Brain pericyte (primary cell): ENCODE data around the gene EIF3L.
A peak's percentile ranks its signal among the peaks of the same experiment; 100 is the strongest.

Experiments
- DNase-seq: peaks from one replicate; pipeline ENCODE4 v3.0.0-alpha.2; 2012; ENCODE audit warnings: low read depth, low spot score

EIF3L gene

DNA sequence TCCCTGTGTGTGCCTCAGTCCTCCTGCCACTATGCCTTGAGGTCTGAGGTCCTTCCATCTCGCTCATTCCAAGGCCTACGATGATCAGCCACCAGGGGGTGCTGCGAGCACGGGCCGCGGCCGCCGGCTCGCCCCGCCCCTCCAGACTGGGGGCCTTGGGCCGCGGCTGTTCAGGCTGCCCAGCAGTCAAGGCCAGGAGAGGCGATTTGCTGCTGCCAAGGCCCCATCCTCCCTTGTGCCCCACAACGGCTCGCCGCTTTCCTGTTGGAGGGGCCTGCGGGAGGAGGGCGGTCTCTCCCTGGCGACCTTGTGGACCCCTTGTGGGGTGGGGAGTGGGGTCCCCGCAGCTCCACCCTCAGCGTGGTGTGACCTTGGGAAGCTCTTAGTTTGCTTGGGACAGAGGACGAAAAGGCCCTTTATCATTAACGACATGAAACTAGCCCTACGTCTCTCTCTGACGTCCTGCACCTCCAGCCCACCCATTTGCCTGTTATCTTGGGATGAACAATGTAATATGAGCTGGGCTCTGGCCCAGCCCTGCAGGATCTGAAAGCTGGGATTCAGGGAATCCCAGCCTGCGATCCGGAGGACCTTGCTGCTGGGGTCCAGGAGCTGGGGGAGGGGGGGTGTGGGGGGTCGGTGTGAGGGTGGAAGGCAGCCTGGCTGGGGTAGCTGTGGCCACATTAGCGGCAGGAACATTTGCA, 31.4 kb upstream of the EIF3L start:
- DNase-seq, result peak; percentile 67

DNA sequence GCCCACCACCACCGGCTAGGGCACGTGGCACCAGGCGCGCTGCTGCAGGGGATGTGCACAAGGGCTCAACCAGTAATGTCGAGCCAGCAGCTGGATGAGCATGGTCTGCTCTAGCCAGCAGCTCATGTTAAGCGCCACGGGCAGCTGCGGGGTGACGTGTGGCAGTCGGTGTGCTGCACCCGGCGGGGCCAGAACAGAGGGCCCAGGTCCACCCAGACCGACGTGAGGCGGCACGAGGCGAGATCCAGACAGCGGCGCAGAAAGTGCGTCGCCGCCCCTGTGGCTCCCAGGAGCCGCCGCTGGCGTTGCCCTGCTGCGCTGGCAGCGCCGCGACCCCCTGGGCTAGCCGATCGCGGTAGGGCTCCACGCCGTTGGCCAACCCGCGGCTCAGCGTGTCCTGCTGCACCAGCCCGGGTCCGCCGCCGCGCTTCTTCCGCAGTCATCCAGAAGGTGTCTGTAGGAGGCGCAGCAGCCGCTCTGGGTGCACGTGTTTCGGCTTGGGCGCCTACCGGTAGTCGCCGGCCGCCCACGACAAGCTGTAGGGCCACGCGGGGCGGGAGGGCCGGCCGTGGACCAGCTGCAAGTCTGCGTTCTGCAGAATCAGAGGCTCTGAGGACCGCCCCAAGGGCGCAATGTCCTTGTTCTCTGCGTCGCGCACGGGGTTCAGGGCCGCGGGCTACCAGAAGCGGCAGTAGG, 30.7 kb upstream of the EIF3L start:
- no peak for DNase-seq

DNA sequence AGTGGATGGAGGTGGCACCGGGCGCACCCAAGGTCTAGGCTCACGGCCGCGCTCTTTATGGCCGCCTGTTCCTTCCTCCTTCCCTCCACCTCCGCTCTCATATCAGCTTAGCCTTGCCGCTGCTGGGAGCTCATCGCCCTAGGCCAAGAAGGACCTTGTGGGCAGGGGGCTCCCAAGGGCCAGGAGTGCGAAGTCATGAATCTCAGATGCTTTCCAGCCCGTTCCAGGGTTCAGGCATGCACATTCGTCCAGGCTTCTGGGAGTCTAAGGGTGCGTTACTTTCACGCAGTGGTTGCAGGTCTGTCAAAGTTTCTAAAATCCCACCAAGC, 30.1 kb upstream of the EIF3L start:
- no peak for DNase-seq

DNA sequence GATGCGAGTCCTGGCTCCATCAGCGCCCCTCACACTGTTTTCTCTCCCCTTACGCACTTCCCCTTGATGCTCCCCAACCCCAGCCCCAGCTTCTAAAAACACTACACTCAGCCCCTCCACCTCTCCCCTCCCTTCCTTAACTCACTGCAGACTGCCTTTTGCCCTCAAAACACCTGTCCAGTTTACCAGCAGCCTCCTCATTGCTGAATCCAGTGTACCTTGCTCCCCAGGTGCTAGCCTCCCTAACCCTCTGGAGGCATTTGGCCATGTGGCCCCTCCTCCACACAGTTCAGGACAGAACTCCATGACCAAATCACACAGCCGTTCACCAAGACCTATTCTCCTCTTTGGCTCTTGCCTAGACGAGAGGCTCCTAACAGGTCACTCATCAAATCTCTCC, 28.9 kb upstream of the EIF3L start:
- DNase-seq, result no peak

DNA sequence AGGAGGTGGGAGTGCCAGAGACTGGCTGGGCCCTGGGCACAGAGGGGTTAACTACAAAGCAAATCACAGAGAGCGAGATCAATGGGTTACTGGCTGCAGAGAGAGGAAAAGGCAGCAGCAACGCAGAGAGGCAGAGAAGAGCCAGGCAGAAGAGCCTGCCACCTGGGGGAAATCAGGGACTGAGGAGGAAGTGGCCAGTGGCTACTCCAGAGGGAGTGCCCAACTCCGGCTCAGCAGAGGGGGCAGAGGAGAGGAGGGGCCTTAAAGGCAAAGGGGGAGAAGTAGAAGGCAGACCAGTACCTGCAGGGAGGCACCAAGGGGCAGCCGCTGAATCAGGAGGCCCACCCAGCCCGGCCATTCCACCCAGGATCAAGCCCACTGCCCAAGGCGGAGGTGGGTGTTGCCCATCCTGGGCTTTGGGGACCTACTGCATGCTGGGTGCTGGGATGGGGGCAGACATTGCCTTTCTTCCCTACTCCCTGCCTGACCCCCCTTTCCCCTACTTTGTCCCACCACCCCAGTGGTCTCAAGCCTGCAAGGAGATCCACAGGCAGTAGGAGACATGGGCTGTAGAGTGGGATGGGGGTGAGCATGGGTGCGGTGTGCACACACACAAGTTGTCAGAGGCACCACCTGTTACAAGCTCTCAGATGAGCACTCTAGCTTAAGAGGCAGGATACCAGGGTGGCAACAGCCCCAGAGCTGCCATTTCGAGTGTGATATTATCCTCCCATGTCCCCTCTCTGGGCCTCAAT, 27.0 kb upstream of the EIF3L start:
- no peak for DNase-seq

DNA sequence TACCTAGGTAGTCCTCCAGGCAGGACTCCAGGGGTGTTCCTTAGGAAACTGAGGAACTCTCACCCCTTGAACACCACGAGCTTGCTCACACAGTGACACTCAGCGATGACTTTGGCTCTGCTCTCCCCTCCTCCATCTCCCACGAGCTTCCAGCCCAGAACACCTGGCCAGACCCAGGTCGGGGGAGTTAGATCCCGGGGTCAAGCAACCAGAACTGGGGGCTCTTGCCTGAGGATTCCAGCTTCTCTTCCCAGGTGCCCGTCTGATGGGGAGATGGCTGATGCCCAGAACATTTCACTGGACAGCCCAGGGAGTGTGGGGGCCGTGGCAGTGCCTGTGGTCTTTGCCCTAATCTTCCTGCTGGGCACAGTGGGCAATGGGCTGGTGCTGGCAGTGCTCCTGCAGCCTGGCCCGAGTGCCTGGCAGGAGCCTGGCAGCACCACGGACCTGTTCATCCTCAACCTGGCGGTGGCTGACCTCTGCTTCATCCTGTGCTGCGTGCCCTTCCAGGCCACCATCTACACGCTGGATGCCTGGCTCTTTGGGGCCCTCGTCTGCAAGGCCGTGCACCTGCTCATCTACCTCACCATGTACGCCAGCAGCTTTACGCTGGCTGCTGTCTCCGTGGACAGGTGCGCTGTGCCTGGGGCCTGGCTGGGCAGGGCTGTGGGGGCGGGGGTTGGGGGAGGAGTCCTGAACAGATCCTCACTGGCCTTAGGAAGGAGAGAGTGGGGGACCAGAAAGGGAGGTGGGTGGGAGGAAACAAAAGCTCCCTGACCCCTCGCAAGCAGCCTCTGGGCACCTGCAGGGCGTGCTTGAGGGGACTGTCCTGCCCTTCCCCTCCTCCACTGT, 25.9 kb upstream of the EIF3L start, which contains the start of gene GALR3:
Gene GALR3, plus strand, starts transcription at position 249 of the 852 bp plus-strand sequence. Its CDS starts 25 bp downstream, at position 274.
- DNase-seq, result no peak

DNA sequence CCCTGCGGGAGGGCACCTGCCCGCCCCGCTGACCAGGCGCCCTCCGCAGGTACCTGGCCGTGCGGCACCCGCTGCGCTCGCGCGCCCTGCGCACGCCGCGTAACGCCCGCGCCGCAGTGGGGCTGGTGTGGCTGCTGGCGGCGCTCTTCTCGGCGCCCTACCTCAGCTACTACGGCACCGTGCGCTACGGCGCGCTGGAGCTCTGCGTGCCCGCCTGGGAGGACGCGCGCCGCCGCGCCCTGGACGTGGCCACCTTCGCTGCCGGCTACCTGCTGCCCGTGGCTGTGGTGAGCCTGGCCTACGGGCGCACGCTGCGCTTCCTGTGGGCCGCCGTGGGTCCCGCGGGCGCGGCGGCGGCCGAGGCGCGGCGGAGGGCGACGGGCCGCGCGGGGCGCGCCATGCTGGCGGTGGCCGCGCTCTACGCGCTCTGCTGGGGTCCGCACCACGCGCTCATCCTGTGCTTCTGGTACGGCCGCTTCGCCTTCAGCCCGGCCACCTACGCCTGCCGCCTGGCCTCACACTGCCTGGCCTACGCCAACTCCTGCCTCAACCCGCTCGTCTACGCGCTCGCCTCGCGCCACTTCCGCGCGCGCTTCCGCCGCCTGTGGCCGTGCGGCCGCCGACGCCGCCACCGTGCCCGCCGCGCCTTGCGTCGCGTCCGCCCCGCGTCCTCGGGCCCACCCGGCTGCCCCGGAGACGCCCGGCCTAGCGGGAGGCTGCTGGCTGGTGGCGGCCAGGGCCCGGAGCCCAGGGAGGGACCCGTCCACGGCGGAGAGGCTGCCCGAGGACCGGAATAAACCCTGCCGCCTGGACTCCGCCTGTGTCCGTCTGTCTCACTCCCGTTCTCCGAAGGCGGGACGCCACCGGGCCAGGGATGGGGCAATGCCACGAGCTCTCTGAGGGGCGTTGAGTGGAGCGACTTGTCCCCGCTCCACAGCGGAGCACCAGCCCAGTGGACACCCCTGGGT, 24.3 kb upstream of the EIF3L start:
- DNase-seq, result no peak

DNA sequence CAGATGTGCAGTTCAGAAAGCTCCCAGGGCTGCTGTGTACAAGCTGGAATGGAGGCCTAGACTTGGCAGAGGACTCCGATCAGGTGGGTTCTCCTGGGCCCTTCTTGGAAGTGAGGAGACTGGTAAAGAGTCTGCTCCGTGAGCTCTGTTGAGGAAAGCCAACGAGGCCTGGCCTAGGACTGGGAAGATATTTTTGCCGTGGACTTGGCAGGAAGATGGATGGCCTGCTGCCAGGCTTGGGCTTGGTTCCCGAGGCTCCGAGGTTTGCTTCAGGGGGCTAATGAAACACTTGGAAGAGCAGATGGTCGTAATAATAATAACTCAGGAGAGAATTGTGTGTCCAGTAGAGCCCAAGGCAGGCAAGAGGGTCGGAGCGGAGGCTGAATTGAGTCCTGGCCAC, 22.2 kb upstream of the EIF3L start:
- no peak for DNase-seq

DNA sequence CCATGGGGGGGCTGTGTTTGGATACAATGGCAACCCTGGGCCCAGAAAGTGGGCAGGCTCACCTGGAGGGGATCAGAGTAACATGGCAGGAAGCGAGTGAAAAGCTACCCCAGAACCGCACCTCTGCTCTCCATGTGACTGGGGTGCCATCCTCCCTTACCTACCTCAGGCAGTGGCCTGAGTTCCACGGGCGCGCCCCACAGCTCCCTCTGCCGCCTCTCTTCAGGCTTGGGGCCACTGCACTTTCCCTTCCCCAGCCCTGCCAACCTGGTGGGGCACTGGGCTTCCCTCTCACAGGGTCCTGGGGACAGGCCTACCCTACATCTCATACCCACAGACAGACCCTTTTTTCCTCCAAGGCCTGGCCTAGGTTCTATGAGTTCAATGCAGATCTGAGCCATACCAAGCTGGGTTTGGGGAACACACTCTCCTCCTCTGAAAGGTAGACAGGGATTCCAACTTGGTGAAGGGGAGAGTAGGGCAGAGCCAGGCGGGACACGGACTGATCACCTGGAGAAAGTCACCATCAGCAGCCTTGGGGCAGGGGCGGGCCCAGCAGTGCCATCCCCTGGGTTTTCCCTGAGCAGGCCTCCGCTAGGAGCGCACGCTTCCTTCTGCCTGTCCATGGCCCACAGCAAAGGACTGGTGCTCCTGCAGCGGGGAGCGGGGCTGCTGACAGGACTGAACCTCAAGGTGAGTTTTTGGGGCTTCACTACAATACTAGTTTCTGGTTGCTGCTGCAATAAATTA, 19.0 kb upstream of the EIF3L start:
- no peak for DNase-seq

DNA sequence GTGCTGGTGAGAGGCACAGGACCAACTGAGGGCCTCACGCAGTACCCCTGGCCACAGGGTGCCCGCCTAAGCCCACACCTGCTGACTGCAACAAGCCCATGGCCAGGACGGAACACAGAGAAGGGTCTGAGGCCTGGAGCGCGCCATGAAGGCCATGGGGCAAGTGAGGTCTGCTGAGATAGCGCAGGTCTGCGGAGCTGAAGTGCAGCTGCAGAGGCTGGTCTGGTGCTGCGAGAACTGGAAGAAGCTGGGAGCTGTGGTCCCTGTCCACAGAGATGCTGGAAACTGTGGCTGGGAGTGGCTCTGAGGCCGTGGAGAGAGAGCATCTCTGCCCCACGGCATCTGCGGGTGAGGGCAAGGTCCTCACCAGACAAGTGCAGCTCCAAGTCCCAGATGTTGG, 17.7 kb upstream of the EIF3L start:
- no peak for DNase-seq

DNA sequence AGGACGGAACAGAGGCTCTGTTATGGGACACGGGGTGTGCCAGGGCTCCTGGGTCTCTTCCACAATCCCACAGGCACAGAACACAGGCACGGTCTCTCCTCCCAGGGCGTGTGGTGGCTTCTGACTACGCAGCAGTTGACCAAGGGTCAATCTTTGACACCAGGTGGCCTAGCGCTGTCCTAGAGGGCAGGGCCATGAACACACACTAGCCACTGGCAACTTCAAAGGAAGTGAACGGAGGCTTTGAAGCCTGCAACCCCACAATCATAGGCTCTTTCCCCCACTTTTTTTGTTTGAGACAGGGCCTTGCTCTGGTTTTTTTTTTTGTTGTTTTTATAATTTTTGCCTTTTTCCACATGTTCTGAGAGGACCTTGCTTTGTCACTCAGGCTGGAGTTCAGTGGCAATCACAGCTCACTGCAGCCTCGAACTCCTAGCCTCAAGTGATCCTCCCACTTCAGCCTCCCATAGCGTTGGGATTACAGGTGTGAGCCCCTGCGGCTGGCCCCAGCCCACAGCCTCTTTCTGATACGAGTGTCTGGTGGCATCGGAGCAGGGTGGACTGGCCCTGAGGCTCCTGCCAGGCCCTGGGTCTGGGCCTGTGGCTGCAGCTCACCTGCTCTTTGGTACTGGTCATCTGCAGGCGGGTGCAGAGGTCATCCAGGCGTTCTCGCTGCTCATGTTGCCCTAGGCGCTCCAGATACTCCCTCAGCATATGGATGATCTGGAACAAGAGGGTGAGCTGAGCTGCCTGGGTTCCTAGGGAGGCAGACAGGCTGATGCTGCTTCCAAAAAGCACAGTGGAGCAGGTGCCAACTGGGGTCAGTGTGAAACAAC, 17.0 kb upstream of the EIF3L start:
- no peak for DNase-seq

DNA sequence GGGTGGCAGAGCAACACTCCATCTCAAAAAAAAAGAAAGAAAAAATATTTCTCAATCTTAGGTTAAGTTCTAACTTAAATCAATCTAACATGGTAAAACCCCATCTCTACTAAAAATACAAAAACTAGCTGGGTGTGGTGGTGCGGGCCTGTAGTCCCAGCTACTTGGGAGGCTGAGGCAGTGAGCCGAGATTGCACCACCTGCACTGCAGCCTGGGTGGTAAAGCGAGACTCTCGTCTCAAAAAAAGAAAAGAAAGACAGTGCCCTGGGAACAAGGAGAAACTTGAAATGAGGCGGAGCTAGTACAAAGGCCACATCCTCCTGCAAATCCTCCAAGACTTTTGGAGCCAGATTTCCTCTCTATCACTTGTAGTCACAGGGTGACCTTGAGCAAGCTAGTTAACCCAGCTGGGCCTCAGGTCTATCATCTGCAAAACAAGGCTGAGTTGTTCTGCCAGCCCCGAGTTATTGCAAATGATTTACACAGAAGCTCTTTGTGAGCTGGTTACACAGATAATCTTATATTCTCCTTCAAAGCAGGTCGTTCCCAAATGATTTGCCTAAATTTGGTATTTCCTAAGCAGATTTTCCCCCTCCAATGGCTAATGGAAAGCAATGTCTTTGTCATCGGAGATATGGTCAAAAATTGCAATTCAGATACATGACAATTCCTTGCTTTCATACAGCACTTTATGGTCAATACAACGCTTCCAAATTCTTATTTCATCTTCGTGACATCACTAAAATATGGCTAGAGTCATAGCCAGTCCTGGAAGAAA, 7.0 kb upstream of the EIF3L start:
- DNase-seq, result no peak

DNA sequence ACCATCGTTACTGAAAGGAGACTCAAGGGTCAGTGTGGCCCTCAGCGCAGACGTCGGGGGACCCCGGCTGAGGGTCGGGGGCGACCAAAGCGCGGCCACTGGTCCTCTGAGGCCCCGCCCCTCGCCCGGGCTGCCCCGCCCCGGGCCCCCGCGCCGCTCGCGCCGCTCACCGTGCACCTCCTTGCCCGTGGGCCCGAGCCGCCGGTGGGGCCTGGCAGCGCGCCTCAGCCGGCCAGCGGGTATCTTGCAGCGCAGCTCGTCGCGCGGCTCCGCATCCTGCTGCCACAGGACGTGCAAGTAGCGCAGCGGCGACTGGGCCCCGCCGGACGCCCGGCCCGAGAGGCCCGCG, 5.5 kb upstream of the EIF3L start:
- no peak for DNase-seq

DNA sequence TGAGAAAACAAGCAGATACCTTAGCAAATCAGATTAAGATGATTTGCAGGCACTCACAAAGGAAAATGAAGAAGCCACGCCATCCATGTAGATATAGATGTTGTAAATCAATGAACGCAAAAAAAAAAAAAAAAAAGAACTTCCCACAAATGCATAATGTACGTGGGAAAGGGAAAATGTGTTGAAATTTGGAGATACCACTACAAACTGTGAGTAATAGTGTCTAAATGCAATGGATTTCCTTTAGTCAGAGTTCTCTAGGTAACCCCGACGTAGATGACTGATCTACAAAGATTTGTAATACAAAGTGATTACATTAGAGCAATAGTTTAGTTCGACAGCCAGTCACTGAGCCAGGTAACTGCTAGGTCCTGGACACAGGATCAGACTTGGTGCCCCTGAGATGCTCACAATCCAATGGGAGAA, 4.3 kb upstream of the EIF3L start:
- DNase-seq, result no peak

DNA sequence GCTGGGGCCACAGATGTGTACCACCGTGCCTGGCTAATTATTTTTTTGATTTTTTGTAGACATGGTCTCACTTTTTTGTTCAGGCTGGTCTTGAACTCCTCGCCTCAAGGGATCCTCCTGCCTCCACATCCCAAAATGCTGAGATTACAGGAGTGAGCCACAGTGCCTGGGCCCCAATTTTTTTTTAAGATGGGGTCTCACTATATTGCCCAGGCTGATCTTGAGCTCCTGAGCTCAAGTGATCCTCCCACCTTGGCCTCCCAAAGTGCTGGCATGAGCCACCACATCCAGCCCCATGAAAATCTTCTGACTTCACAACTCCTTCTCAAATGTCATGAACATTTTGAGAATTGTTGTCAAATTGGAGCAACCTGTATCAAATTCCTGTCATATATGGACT, 2.8 kb upstream of the EIF3L start:
- no peak for DNase-seq

DNA sequence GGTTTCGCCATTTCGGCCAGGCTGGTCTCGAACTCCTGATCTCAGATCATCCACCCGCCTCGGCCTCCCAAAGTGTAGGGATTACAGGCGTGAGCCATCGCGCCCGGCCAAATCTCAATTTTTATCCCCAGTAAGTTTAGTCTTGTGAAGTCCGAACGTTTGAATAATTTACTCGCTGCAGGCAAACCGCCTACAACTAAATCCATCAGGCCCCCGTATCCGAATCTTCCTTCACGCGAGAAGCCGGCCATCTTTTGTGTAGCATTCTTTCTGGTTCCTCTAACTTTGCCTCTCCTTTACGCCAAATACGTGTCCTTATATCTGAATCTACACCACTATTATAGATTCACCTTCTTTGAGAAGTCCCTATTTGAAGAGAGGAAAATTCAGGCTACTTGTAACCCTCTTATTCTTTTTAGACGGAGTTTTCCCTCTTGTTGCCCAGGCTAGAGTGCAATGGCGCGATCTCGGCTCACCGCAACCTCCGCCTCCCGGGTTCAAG, 581 bp upstream of the EIF3L start:
- no peak for DNase-seq

DNA sequence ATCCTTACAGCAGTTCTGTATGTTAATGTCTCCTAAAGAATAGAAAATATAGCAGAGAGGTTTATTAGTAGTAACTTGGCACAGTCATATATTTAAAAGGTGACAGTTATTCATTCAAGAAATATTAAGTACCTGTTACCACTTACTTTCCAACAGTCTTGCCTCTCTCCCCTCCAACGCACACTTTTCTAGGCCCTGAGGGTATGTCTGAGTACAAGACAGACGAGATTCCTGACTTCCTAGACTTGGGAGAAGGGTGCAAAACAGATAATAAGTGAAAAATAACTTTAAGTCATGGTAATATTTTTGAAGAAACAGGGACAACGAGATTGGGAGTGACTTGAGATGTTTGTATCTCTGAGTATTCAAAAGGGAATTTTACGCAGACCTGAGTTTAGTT, 1.6 kb downstream of the EIF3L start:
- DNase-seq, result no peak

DNA sequence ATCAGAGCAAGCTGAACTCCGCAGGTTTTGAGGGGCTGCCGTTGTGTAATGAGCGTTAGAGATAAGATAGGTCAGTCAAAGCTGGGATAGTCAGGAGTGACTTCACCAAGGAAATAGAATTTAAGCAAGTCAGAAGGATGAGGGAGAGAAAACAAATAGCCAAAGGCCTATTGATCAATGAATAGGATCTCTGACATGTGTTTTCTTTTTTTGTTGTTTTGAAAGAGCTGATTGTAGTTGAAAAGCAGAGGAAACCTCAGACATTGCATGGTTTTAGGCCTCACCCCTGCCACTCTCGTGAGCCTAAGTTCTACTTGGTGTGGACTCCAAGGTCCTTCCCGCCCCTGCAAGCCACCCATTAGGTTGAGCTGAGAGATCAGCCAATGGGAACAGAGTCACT, 3.2 kb downstream of the EIF3L start:
- DNase-seq, result no peak
